NCI-H524 treated with DMSO at 0.1 percent for 48 hours (cell line): Measurements from ENCODE around the gene RBM7.

Experiments used
- DNase-seq: peaks from one replicate; lab custom pipeline; 2025; lab: John Stamatoyannopoulos, UW

The RBM7 gene

GRCh38 chr11:114396916-114397315, 3.5 kb upstream of the RBM7 start:
- DNase-seq: no peak

DNA sequence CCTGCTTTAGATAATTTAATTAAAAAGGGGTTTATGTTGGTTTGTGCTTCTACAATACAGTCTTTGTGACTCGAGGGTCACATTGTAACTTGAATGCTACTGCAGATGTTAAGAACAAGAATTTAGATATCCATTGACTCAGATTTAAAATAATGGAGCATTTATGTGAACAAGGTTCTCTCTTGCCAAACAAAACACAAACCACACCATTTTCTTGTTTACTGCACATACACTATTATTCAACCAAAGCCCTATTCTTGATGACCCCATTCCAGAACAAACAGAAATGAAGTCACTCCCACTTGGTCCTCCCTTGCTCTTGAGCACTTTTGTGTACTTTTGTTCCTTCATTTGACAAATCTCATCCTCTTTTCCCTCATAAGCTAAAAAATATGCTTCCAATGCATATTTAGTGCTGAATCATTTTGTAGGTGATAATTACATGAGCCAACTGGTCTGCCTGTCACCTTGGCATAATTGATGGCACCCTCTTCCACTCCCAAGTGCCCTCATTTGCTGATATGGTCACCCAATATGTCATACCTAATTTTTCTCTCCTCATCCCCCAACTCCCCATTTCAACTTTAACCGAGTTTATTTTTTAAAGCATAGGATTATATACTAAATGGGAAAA, 3.0 kb upstream of the RBM7 start:
- no peak for DNase-seq

- no peak for DNase-seq
These were observed 2.1 kb upstream of the RBM7 start for GRCh38 chr11:114398303-114398920.

DNA sequence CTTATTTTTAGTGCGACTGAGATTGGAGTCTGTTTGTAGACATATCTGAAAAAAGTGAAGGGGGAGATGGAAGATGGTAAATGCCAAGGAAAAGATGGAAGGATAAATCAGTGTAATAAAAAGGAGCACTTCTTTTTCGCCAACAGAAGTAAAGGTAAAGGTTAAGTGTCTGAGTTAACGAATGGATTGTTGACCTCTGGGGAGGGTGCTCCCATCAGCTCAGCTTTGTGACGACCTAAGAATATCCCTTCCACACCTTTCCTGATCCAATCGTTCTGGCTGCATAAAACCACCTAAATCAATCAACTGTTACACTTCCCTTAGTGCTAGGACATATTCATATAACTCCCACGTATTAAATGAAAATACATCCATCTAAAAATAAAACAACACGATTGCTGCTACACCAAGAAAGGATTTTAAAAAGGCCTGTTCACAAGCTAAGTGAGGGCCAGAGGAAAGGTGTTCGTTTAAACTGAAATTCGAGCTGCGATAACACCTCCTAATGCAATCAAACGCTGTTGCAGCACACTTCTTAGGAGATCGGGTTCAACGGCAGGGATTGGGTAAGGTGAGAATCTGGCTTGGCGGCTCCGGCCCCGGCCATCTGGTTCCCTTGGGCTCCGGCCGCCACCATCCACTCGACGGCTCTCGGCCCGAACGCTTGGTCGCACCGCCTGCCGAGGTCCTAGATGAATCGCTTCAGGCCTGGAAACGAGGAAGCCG, 813 bp upstream of the RBM7 start:
- DNase-seq: peak; percentile 55

DNA sequence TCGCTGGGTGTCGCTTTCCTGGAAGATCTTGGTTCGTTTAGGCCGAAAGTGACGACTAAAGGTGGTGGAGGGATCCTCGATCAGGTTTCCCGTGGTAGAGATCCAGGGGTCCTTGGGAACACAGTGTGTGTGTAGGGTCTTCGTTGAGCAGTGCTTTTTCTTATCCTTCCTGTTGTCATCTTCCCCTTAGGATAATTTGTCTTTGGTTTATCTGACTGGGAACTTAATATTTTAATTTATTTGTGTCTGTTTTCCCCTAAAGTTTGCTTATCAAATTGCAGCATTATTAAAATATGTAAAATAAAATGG, 403 bp downstream of the RBM7 start:
- no peak for DNase-seq

DNA sequence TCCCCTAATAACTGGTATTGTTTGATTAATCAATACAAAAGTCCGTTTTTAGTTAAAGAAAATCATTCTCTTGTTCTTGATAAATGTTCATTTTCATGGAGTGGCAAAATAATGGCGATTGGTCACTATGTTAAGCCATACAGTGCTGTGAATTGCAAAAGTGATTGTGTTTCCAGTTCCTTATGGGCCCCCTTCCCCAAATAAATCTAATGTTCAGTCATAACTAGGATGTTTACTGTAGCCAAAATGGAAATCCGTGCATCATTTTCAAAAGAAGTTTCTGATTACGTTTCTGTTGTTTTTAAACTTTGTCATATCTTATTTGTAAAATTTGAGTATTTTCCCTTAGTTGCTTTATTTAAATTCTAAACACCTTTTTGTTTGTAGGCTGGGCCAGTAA, 845 bp downstream of the RBM7 start:
- DNase-seq: no peak

DNA sequence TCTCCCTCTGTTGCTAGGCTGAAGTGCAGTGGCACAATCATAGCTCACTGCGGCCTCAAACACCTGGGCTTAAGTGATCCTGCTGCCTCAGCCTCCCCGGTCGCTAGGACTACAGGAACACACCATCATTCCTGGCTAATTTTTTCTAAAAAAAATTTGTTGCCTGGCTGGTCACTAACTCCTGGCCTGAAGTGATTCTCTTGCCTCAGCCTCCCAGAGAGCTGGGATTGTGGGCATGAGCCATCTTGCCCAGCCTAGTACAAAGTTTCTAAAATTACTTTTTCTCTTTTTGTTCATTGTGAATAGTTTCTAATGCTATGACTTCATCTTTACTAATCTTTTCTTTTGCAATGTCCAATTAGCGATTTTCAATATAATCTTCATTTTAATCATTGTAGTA, 12.5 kb downstream of the RBM7 start:
- no peak for DNase-seq

GRCh38 chr11:114413958-114414357, 13.5 kb downstream of the RBM7 start:
- no peak for DNase-seq

DNA sequence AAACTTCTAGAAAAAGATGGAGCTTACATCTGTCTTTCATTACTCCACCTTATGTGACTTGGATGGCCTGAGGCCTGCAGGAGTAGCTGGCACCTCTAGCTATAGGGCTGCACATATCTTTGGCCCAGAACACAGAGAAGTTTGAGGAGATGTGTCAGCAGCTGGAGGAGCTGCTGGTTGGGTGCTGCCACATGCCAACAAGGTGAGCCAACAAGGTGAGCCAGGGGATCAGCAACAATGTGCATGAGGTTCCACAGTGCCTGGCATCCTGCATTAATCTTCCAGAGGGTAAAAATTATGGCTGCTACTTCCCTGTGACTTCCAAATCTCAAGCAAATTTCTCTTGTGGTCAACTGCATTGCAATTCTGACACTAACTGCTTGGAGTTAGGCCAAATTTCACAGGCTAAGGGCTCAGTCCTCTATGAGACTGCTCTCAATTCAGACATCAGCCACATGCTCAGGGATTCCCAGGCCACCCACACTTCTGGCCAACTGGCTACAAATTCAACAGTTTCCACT, 16.0 kb downstream of the RBM7 start:
- no peak for DNase-seq

- no peak for DNase-seq
These were observed 25.8 kb downstream of the RBM7 start for GRCh38 chr11:114426280-114426679.

DNA sequence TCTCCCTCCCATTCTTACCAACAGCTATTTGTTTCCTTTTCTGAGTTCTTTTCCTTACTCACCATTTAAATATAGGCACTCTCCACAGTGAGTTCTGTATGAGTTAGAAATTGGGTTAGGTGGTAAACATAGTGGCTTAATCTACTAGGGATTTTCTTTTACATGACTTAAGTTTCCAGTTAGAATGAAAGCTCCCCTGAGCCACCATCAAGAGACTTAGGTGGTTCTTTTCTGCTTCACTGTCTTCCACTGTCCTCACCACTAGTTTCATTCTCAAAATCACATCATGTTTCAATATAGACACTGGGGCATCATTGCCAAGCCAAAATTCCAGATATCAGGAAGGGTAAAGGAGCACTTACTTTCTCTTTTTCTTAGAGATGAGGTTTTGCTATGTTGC, 29.8 kb downstream of the RBM7 start:
- DNase-seq: no peak

GRCh38 chr11:114432893-114433292, 32.4 kb downstream of the RBM7 start:
- no peak for DNase-seq

GRCh38 chr11:114433376-114433775, 32.9 kb downstream of the RBM7 start:
- DNase-seq: no peak

GRCh38 chr11:114438303-114438702, 37.8 kb downstream of the RBM7 start:
- no peak for DNase-seq

- DNase-seq: peak; percentile 48
These were observed 39.0 kb downstream of the RBM7 start, which contains the start of gene REXO2 for GRCh38 chr11:114439229-114440120. Gene REXO2 (plus strand): TSS chr11:114439467. CDS start chr11:114439529, 62 bp downstream.

- no peak for DNase-seq
These were observed 39.8 kb downstream of the RBM7 start for GRCh38 chr11:114440121-114440860.

DNA sequence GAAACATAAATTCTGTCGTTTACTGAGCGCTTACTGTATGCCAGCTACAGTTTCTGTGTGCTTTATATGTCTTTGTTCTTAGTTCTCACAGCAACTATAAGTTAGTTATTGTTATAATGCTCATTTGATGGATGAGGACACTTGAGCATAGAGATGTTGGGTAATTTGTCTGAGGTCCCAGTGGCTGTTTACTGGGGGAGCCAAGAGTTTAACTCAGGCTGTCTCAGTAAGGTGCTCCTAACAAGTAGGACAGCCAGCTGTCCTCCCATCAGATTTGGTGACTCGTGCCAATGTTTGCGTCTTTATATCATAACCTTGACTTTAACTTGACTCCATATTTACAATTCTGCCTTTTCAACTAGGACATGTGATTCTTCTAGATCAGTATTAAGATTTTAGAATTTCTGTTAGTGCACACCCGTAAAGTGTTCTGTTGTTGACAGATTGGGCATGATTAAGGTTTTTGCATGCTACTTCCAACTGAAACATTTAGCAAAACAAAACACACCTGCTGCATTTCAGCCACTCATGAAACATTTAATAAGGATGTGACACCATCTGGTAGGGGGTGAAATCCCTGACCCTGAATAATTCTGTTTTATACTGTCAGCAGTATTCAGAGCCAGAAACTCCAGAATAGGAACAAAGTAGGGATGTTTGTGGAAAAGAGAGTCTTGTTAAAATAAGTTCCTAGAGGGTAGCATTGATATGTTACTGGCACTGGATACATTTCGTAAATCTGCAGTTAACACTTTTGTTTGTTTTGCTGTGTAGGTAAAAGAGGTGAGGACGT, 40.7 kb downstream of the RBM7 start:
- DNase-seq: peak; percentile 81

DNA sequence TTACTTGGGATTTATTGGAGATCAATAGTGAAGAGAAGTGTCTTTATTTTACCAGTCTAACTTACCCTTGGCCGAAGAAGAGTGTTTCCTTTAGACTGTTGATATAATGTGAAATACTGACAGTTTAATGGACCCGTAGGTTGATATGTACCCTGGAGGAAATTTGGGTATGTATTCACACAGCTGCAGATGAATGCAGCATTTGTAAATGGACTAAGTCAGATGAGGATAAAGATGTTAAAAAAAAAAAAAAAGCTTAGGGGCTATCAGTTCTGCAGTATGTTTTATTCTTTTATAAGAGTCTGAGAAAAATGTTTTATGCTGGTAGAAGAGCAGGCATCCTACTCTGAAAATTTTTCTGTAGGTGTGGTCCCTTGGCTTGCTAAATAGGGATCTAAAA, 41.5 kb downstream of the RBM7 start:
- no peak for DNase-seq

GRCh38 chr11:114442536-114442935, 42.1 kb downstream of the RBM7 start:
- DNase-seq: no peak

- DNase-seq: no peak
These were observed 47.0 kb downstream of the RBM7 start for GRCh38 chr11:114447444-114447843.

GRCh38 chr11:114447892-114448291, 47.4 kb downstream of the RBM7 start:
- DNase-seq: no peak
